Right cardiac atrium (tissue), 5 donors: ENCODE measurements around the gene CCDC88C. TPM values are rescaled to one million over a fixed set of nuclear protein-coding genes. Genes with fewer than 3 reads are reported as not detected.
"Not testable (repeated sequence)": the region's sequence is repeated elsewhere in the genome, so short reads cannot be mapped to it uniquely, and the experiment has no call there.

Experiments
- ATAC-seq, 2 donors: fragments of 200-7000 bp; cut with Tn5 transposase; one replicate each; pipeline versions ENCODE4 v1.8.0 to v1.9.1; 2020; ENCODE audit warnings: moderate library complexity in 2 of 2, mild to moderate bottlenecking in 1 of 2
- DNase-seq, 3 donors: peaks; one replicate each; pipeline ENCODE4 v3.0.0-alpha.2; 2020
- H3K27ac ChIP-seq: one replicate; pipeline ENCODE4 v1.5.1; 2013; ENCODE audit warnings: mild to moderate bottlenecking, low read length, control low read depth, moderate library complexity
- H3K27me3 ChIP-seq: one replicate; pipeline ENCODE4 v1.6.1; 2013; ENCODE audit not compliant: control insufficient read depth, insufficient read depth
- H3K4me1 ChIP-seq: one replicate; pipeline ENCODE4 v1.6.1; 2013; ENCODE audit warnings: low read length; ENCODE audit not compliant: control insufficient read depth, insufficient read depth
- H3K4me3 ChIP-seq: one replicate; pipeline ENCODE4 v1.5.1; 2013; ENCODE audit warnings: low read length, control low read depth
- H3K9me3 ChIP-seq: one replicate; pipeline ENCODE4 v1.6.1; 2013; ENCODE audit warnings: low read length; ENCODE audit not compliant: control insufficient read depth
- WGBS: extraction: QIAGEN DNeasy Blood & Tissue Kit; methylation state at CpG from one replicate; pipeline ENCODE4 v1.1.7; 2013; 5-methylcytosine and 5-hydroxymethylcytosine counted together
- intact Hi-C, 4 donors: fragments of 100-400 bp; cut with DNase I; formaldehyde crosslinking; loops; one replicate each; pipeline versions ENCODE4 v1.11.0 to v1.14.0; 2022 to 2023
- polyA plus RNA-seq: library from polyadenylated mRNA; stranded (reverse); fragments of 200-250 nt; gene quantifications from one replicate; pipeline ENCODE4 v1.2.3, GENCODE V29; 2013
- total RNA-seq, 4 donors: library from RNA; stranded (reverse); fragmentation: NEBNext Ultra II Directional; extraction: Animal tissue kit (Norgen Biotek cat#: 25700); gene quantifications; one replicate each; pipeline ENCODE4 v1.2.1, GENCODE V29; 2021
- donor health status: healthy with polysubstance abuse.
- donor health status: DM: no; HTN: yes; CAD: no.
- donor health status: DM: no; HTN: no; CAD: no.
- donor health status: DM: no; HTN: yes; CAD: no; lungs with severe emphysema.
- donor health status: DM: yes; HTN: yes; CAD: no.

The CCDC88C gene
- total and polyA plus RNA-seq, 5 donors = 2.5 to 5.4 (median 4.3) TPM

GRCh38 chr14:91416744-91417119 lies 888 bp downstream of the CCDC88C start:
- 12% methylated on average over 19 of the region's 19 CpGs for WGBS

GRCh38 chr14:91415794-91416743 lies 1.6 kb downstream of the CCDC88C start:
- H3K4me1 ChIP-seq = no peaks in the 10 kb centered on the region
- intact Hi-C loops = loop anchor here in 1 of 4 donors (2.0 kb wide), 1 partner anchor 91 kb away; no protein-coding TSS in a partner anchor

More at GRCh38 chr14:91416744-91417119, 888 bp downstream of the CCDC88C start:
- H3K27me3 ChIP-seq = no peaks in the 10 kb centered on the region
- DNase-seq = no peak
- intact Hi-C loops = loop anchor here in 1 of 4 donors (2.0 kb wide), 1 partner anchor 92 kb away; no protein-coding TSS in a partner anchor
- peak overlapping the region; percentile 80 for H3K4me3 ChIP-seq
- H3K4me1 ChIP-seq = no peaks in the 10 kb centered on the region
- H3K27ac ChIP-seq = no peak overlapping the region
- peak in 1 of 2 donors; percentile 53 for ATAC-seq
- H3K9me3 ChIP-seq = no peaks in the 10 kb centered on the region

GRCh38 chr14:91414475-91414833 lies 3.2 kb downstream of the CCDC88C start:
- ATAC-seq (no peak), DNase-seq (no peak)
- Histone ChIP-seq H3K4me1 (no peaks in the 10 kb centered on the region), H3K4me3 (no peak overlapping the region), H3K9me3 (no peaks in the 10 kb centered on the region), H3K27me3 (no peaks in the 10 kb centered on the region), H3K27ac (no peak overlapping the region)
- 89% methylated on average over 3 of the region's 3 CpGs for WGBS
- intact Hi-C loops = no loop called here

More at GRCh38 chr14:91415794-91416743, 1.6 kb downstream of the CCDC88C start:
- no peak for ATAC-seq
- 47% methylated on average over 18 of the region's 18 CpGs for WGBS
- no peak for DNase-seq
- no peaks in the 10 kb centered on the region for H3K27me3 ChIP-seq
- peak overlapping the region; percentile 80 for H3K4me3 ChIP-seq
- no peaks in the 10 kb centered on the region for H3K9me3 ChIP-seq
- no peak overlapping the region for H3K27ac ChIP-seq

GRCh38 chr14:91413547-91414474 lies 3.8 kb downstream of the CCDC88C start:
- no peak overlapping the region for H3K4me3 ChIP-seq
- H3K27ac ChIP-seq = no peak overlapping the region
- no peaks in the 10 kb centered on the region for H3K9me3 ChIP-seq
- WGBS = 78% methylated on average over 11 of the region's 11 CpGs
- no peaks in the 10 kb centered on the region for H3K4me1 ChIP-seq
- ATAC-seq = no peak
- intact Hi-C loops = no loop called here
- no peak for DNase-seq
- no peaks in the 10 kb centered on the region for H3K27me3 ChIP-seq

GRCh38 chr14:91412939-91413338 lies 4.7 kb downstream of the CCDC88C start:
- H3K4me3 ChIP-seq = no peak overlapping the region
- no peak overlapping the region for H3K27ac ChIP-seq
- no peak for ATAC-seq
- intact Hi-C loops = no loop called here
- H3K9me3 ChIP-seq = no peaks in the 10 kb centered on the region
- 89% methylated on average over 5 of the region's 5 CpGs for WGBS
- DNase-seq = no peak
- no peaks in the 10 kb centered on the region for H3K27me3 ChIP-seq
- H3K4me1 ChIP-seq = no peaks in the 10 kb centered on the region

- ATAC-seq (no peak), DNase-seq (no peak)
- Histone ChIP-seq H3K4me3 (no peak overlapping the region), H3K9me3 (no peaks in the 10 kb centered on the region), H3K4me1 (no peaks in the 10 kb centered on the region), H3K27ac (no peak overlapping the region), H3K27me3 (no peaks in the 10 kb centered on the region)
- 78% methylated on average over 12 of the region's 12 CpGs for WGBS
- intact Hi-C loops = no loop called here
These were observed 6.7 kb downstream of the CCDC88C start for GRCh38 chr14:91410771-91411536.

- Histone ChIP-seq H3K4me3 (no peak overlapping the region), H3K27ac (no peak overlapping the region), H3K9me3 (no peaks in the 10 kb centered on the region), H3K4me1 (no peaks in the 10 kb centered on the region), H3K27me3 (no peaks in the 10 kb centered on the region)
- 64% methylated on average over 8 of the region's 8 CpGs for WGBS
- no peak for DNase-seq
- intact Hi-C loops = no loop called here
- ATAC-seq = no peak
These were observed 7.5 kb downstream of the CCDC88C start for GRCh38 chr14:91409928-91410718.

- H3K9me3 ChIP-seq, H3K4me1 ChIP-seq, DNase-seq, intact Hi-C loops, H3K4me3 ChIP-seq, H3K27ac ChIP-seq, H3K27me3 ChIP-seq, ATAC-seq: not testable (repeated sequence)
- 95% methylated on average over 6 of the region's 6 CpGs for WGBS
These were observed 8.4 kb downstream of the CCDC88C start for GRCh38 chr14:91409240-91409639.

GRCh38 chr14:91406982-91407381 lies 10.6 kb downstream of the CCDC88C start:
- Histone ChIP-seq H3K27ac (no peak overlapping the region), H3K4me3 (no peak overlapping the region), H3K4me1 (peaks cover 4% of the 10 kb centered on the region), H3K27me3 (no peaks in the 10 kb centered on the region), H3K9me3 (no peaks in the 10 kb centered on the region)
- DNase-seq (no peak), ATAC-seq (no peak)
- WGBS = 87% methylated on average over 5 of the region's 5 CpGs
- intact Hi-C loops = no loop called here

- intact Hi-C loops = no loop called here
- ATAC-seq = no peak
- no peak for DNase-seq
- Histone ChIP-seq H3K27ac (no peak overlapping the region), H3K4me3 (no peak overlapping the region), H3K4me1 (peaks cover 4% of the 10 kb centered on the region), H3K27me3 (no peaks in the 10 kb centered on the region), H3K9me3 (no peaks in the 10 kb centered on the region)
- whole genome bisulfite sequencing = 96% methylated on average over 8 of the region's 8 CpGs
These were observed 11.2 kb downstream of the CCDC88C start for GRCh38 chr14:91406451-91406850.
